Renal pelvis (tissue), 12 donors: Measurements from ENCODE around the gene NFS1. TPM values are rescaled to one million over a fixed set of nuclear protein-coding genes. Genes with fewer than 3 reads are reported as not detected.
"Not testable (repeated sequence)": the region's sequence is repeated elsewhere in the genome, so short reads cannot be mapped to it uniquely, and the experiment has no call there.

Experiments
- DNase-seq: peaks from one replicate; pipeline ENCODE4 v3.0.0-alpha.2; 2013
- long read RNA-seq, 16 experiments: transcript quantifications; one replicate each; lab custom pipeline, GENCODE V29; 2026
- polyA plus RNA-seq, 3 donors: library from polyadenylated mRNA; unstranded; fragments of 120-200 nt; gene quantifications; one replicate each; pipeline ENCODE4 v1.2.1, GENCODE V29; 2013; ENCODE audit not compliant: insufficient read length in 3 of 3

Gene NFS1
- 10 to 100 TPM; 27.3 to 31.6 (median 31.1) TPM for polyA plus RNA-seq
- long read RNA-seq, donor 1, partial matches to known transcripts: 0 of 4 reads
- long read RNA-seq, donor 1, other reads (novel, unspliced or antisense): 0 of 4 reads
- long read RNA-seq, donor 2, transcript NFS1-203 (13 exons, 3,012 nt): major isoform, 6 of 7 reads
- long read RNA-seq, donor 2, partial matches to known transcripts: 0 of 7 reads
- long read RNA-seq, donor 2, other reads (novel, unspliced or antisense): 0 of 7 reads
- long read RNA-seq, donor 3, transcript NFS1-203 (13 exons, 3,012 nt): major isoform, 5 of 6 reads
- long read RNA-seq, donor 3, partial matches to known transcripts: 0 of 6 reads
- long read RNA-seq, donor 3, other reads (novel, unspliced or antisense): 0 of 6 reads
- long read RNA-seq, donor 4, transcript NFS1-203 (13 exons, 3,012 nt): major isoform, 8 of 8 reads
- long read RNA-seq, donor 4, partial matches to known transcripts: 0 of 8 reads
- long read RNA-seq, donor 4, other reads (novel, unspliced or antisense): 0 of 8 reads
- long read RNA-seq, donor 5, transcript NFS1-203 (13 exons, 3,012 nt): major isoform, 5 of 5 reads
- long read RNA-seq, donor 5, partial matches to known transcripts: 0 of 5 reads
- long read RNA-seq, donor 5, other reads (novel, unspliced or antisense): 0 of 5 reads
- long read RNA-seq, donor 6, transcript NFS1-211 (5 exons, 2,653 nt): major isoform, 5 of 7 reads
- long read RNA-seq, donor 6, partial matches to known transcripts: 0 of 7 reads
- long read RNA-seq, donor 6, other reads (novel, unspliced or antisense): 0 of 7 reads
- long read RNA-seq, donor 7, transcript NFS1-203 (13 exons, 3,012 nt): major isoform, 5 of 6 reads
- long read RNA-seq, donor 7, partial matches to known transcripts: 0 of 6 reads
- long read RNA-seq, donor 7, other reads (novel, unspliced or antisense): 0 of 6 reads
- long read RNA-seq, donor 8, partial matches to known transcripts: 0 of 1 reads
- long read RNA-seq, donor 8, other reads (novel, unspliced or antisense): 0 of 1 reads
- long read RNA-seq, donor 9, transcript NFS1-203 (13 exons, 3,012 nt): major isoform, 10 of 614 reads
- long read RNA-seq, donor 9, partial matches to known transcripts: 441 of 614 reads
- long read RNA-seq, donor 9, other reads (novel, unspliced or antisense): 162 of 614 reads
- long read RNA-seq, donor 10, partial matches to known transcripts: 0 of 5 reads
- long read RNA-seq, donor 10, other reads (novel, unspliced or antisense): 0 of 5 reads
- long read RNA-seq, donor 11, partial matches to known transcripts: 0 of 2 reads
- long read RNA-seq, donor 11, other reads (novel, unspliced or antisense): 0 of 2 reads
- long read RNA-seq, donor 12, transcript NFS1-203 (13 exons, 3,012 nt): major isoform, 6 of 25 reads
- long read RNA-seq, donor 12, partial matches to known transcripts: 16 of 25 reads
- long read RNA-seq, donor 12, other reads (novel, unspliced or antisense): 0 of 25 reads
- long read RNA-seq, donor 13, partial matches to known transcripts: 0 of 4 reads
- long read RNA-seq, donor 13, other reads (novel, unspliced or antisense): 0 of 4 reads
- long read RNA-seq, donor 14, transcript NFS1-203 (13 exons, 3,012 nt): major isoform, 5 of 18 reads
- long read RNA-seq, donor 14, partial matches to known transcripts: 13 of 18 reads
- long read RNA-seq, donor 14, other reads (novel, unspliced or antisense): 0 of 18 reads
- long read RNA-seq, donor 15, partial matches to known transcripts: 15 of 25 reads
- long read RNA-seq, donor 15, other reads (novel, unspliced or antisense): 0 of 25 reads
- long read RNA-seq, donor 16, transcript NFS1-203 (13 exons, 3,012 nt): major isoform, 5 of 5 reads
- long read RNA-seq, donor 16, partial matches to known transcripts: 0 of 5 reads
- long read RNA-seq, donor 16, other reads (novel, unspliced or antisense): 0 of 5 reads

- DNase-seq: peak; percentile 90
Measured at GRCh38 chr20:35699127-35699956, at the start of gene NFS1, which contains the start of gene ROMO1. TSS of gene NFS1 (minus strand) at chr20:35699352. CDS start at chr20:35699288, 64 bp downstream. TSS of gene ROMO1 (plus strand) at chr20:35699405. CDS start at chr20:35699633, 228 bp downstream.

- not testable (repeated sequence) for DNase-seq
Measured at GRCh38 chr20:35744492-35744841, 45.3 kb upstream of the NFS1 start.

- DNase-seq: no peak
Measured at GRCh38 chr20:35743693-35744491, 44.7 kb upstream of the NFS1 start.

- peak; percentile 27 for DNase-seq
Measured at GRCh38 chr20:35742741-35743523, 43.8 kb upstream of the NFS1 start.

GRCh38 chr20:35741892-35742740 is 43.0 kb upstream of the NFS1 start, which contains the start of gene RBM39:
TSS of gene RBM39 (minus strand) at chr20:35742260. CDS start at chr20:35740874, 1,386 bp downstream.
- peak; percentile 100 for DNase-seq

GRCh38 chr20:35739294-35740163 is 40.4 kb upstream of the NFS1 start:
- no peak for DNase-seq

- DNase-seq: no peak
Measured at GRCh38 chr20:35738410-35739179, 39.4 kb upstream of the NFS1 start.

- DNase-seq: no peak
Measured at GRCh38 chr20:35737865-35738333, 38.7 kb upstream of the NFS1 start.

- DNase-seq: no peak
Measured at GRCh38 chr20:35735826-35736470, 36.8 kb upstream of the NFS1 start.

- DNase-seq: no peak
Measured at GRCh38 chr20:35734777-35735649, 35.9 kb upstream of the NFS1 start.

GRCh38 chr20:35734374-35734773 is 35.2 kb upstream of the NFS1 start:
- no peak for DNase-seq

- DNase-seq: no peak
Measured at GRCh38 chr20:35732644-35732982, 33.5 kb upstream of the NFS1 start.
